ENCODE data around the gene GOSR1.

DNA sequence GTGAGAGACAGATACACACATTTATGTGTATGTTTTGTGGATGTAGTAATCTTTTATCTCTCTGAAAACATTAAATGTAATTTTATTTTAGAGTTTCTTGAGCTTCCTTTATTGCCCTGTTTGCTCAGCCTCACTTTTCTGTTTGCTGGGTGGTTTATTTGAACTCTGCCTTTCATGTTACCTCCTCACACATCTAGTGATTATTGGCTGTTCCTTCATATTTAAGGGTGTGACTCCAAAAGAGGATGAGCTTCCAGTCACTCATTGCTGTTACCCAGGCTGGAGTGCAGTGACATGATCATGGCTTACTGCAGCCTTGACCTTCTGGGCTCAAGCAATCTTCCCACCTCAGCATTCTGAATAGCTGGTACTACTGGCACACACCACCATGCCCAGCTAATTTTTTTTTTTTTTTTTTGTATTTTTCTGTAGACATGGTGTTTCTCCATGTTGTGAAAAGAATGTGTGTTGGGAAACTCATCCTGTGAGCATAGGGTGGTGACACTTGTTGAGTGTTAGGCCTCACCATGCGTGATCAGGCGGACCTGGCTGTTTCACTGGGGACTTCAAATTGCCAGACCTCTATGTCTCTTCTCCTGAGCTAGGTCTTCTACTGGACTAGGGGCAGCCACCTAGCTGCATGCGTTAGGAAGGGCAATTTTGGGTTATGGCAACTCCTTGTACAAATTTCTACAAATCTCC lies 37.8 kb downstream of the GOSR1 start:
- TF ChIP-seq, protein P1, sequence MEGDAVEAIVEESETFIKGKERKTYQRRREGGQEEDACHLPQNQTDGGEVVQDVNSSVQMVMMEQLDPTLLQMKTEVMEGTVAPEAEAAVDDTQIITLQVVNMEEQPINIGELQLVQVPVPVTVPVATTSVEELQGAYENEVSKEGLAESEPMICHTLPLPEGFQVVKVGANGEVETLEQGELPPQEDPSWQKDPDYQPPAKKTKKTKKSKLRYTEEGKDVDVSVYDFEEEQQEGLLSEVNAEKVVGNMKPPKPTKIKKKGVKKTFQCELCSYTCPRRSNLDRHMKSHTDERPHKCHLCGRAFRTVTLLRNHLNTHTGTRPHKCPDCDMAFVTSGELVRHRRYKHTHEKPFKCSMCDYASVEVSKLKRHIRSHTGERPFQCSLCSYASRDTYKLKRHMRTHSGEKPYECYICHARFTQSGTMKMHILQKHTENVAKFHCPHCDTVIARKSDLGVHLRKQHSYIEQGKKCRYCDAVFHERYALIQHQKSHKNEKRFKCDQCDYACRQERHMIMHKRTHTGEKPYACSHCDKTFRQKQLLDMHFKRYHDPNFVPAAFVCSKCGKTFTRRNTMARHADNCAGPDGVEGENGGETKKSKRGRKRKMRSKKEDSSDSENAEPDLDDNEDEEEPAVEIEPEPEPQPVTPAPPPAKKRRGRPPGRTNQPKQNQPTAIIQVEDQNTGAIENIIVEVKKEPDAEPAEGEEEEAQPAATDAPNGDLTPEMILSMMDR (conservative IDR thresholded peaks at IDR 0.05 in 1 of 2, IDR thresholded peaks at IDR 0.05 in 1 of 2; ENCODE audit: low read depth in 1 of 2, low read length in 2 of 2) = no peak
- TF ChIP-seq EZH2 (IDR thresholded peaks at IDR 0.05; ENCODE audit: low read length, missing control alignments) = no peak

All from fibroblast of lung (primary cell).